Prostate gland (tissue), 2 donors: ENCODE data around the gene SGCD. TPM values are rescaled to one million over a fixed set of nuclear protein-coding genes. Genes with fewer than 3 reads are reported as not detected.

Source experiments
- DNase-seq: peaks from one replicate; pipeline ENCODE4 v3.0.0-alpha.2; 2019; ENCODE audit warnings: low spot score
- H3K27ac ChIP-seq, 2 donors: fragments of 200-600 bp; sonication (generic); 2 replicates each; pipeline ENCODE4 v1.5.1; 2017 to 2019
- H3K27me3 ChIP-seq: fragments of 200-600 bp; sonication (generic); replicated peaks from 2 replicates; pipeline ENCODE4 v1.5.1; 2019; ENCODE audit not compliant: insufficient read depth
- H3K36me3 ChIP-seq, 2 donors: fragments of 200-600 bp; sonication (generic); 1 replicate in 1 of 2; 2 replicates in 1 of 2; pipeline versions ENCODE4 v1.5.1 to v1.8.1; 2017 to 2019
- H3K4me1 ChIP-seq: fragments of 200-600 bp; sonication (generic); replicated peaks from 2 replicates; pipeline ENCODE4 v1.5.1; 2019
- H3K4me3 ChIP-seq, 2 donors: fragments of 200-600 bp; sonication (generic); 2 replicates each; pipeline ENCODE4 v1.5.1; 2017 to 2019
- H3K9me3 ChIP-seq: fragments of 200-600 bp; sonication (generic); 2 replicates; pipeline ENCODE4 v1.5.1; 2017
- POLR2A ChIP-seq: fragments of 450-650 bp; IDR thresholded peaks from one replicate; pipeline ENCODE4 v1.6.1; 2016; ENCODE audit warnings: antibody characterized with exemption, mild to moderate bottlenecking
- POLR2AphosphoS5 ChIP-seq: sonication (generic); formaldehyde crosslinking; IDR thresholded peaks from one replicate; pipeline ENCODE4 v1.6.1; 2017; ENCODE audit warnings: antibody characterized with exemption
- WGBS: methylation state at CpG from one replicate; pipeline ENCODE4 v1.1.5; 2018; 5-methylcytosine and 5-hydroxymethylcytosine counted together
- intact Hi-C: fragments of 100-400 bp; cut with DNase I; formaldehyde crosslinking; loops from one replicate; pipeline ENCODE4 v1.14.2; 2022
- total RNA-seq, 2 donors: library from RNA; depleted of rRNA; stranded (reverse); fragments of >200 nt; gene quantifications; one replicate each; pipeline ENCODE4 v1.1.0, GENCODE V29; 2016
- TF ChIP-seq, protein P1 (sequence below), 4 experiments: fragments of 200-600 bp in 2 of 4; fragments of 450-650 bp in 2 of 4; sonication (generic) in 2 of 4; IDR thresholded peaks; 1 replicate in 3 of 4; 2 replicates in 1 of 4; pipeline ENCODE4 v1.5.1; 2016 to 2019; ENCODE audit warnings: antibody characterized with exemption in 4 of 4, mild to moderate bottlenecking in 2 of 4, moderate library complexity in 2 of 4

SGCD gene
- total RNA-seq, 2 donors from 2014 or later: 3.2 to 3.6 TPM

DNA sequence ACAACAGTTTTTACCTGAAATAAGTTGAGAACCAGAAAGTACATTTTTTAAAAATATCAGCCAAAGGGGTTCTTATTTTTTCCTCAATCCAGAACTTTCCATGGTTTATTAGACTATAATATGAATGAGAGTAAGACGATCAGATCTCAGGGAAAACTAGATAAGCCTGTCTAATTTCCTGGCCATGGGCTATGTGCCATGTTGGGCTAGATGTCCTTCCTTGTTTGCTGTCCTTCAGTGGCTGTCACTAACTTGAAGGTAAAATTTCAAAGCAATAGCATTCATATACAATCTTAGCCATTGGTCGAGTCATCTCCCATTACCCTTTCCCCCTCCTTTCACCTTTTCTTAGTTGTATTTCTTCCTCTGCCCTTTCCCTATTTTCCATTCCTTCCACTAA is 343.7 kb downstream of the SGCD start:
- Histone ChIP-seq H3K4me1 (no peaks in the 10 kb centered on the region), H3K36me3 (no peaks in the 10 kb centered on the region), H3K4me3 (no peak overlapping the region), H3K9me3 (no peaks in the 10 kb centered on the region), H3K27me3 (no peaks in the 10 kb centered on the region), H3K27ac (no peak overlapping the region)
- intact Hi-C loops: no loop called here
- 40% methylated on average over 2 of the region's 2 CpGs for WGBS
- TF ChIP-seq POLR2AphosphoS5 (peak; percentile 75), POLR2A (no peak)
- TF ChIP-seq, protein P1, sequence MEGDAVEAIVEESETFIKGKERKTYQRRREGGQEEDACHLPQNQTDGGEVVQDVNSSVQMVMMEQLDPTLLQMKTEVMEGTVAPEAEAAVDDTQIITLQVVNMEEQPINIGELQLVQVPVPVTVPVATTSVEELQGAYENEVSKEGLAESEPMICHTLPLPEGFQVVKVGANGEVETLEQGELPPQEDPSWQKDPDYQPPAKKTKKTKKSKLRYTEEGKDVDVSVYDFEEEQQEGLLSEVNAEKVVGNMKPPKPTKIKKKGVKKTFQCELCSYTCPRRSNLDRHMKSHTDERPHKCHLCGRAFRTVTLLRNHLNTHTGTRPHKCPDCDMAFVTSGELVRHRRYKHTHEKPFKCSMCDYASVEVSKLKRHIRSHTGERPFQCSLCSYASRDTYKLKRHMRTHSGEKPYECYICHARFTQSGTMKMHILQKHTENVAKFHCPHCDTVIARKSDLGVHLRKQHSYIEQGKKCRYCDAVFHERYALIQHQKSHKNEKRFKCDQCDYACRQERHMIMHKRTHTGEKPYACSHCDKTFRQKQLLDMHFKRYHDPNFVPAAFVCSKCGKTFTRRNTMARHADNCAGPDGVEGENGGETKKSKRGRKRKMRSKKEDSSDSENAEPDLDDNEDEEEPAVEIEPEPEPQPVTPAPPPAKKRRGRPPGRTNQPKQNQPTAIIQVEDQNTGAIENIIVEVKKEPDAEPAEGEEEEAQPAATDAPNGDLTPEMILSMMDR (IDR thresholded peaks at IDR 0.05): no peak
- peak; percentile 58 for DNase-seq

DNA sequence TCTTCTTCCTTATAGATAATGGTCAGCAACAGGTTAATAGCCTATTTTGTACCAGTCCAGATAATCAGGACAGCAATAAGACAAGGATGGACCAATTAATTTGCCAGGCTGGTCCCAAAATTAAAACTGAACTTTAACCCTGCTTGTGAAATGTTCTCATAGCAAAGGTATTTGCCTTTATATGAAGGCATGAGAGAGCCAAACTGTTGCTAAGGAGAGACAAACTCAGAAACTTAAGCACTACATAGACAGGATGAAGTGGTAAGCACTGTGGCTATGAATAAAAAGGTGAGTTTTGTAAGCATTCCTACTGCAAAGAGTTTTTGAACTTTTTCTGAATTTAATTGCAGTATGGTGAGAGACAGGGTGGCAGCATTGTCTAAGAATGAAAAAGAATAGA is 348.4 kb downstream of the SGCD start:
- peaks cover 3% of the 10 kb centered on the region for H3K4me1 ChIP-seq
- no peaks in the 10 kb centered on the region for H3K27me3 ChIP-seq
- no peak for TF ChIP-seq POLR2AphosphoS5
- TF ChIP-seq, protein P1 (IDR thresholded peaks at IDR 0.05): no peak
- no peak for TF ChIP-seq POLR2A
- H3K4me3 ChIP-seq: no peak overlapping the region
- H3K27ac ChIP-seq: no peak overlapping the region
- H3K9me3 ChIP-seq: no peaks in the 10 kb centered on the region
- no peaks in the 10 kb centered on the region for H3K36me3 ChIP-seq
- DNase-seq: no peak
- intact Hi-C loops: no loop called here

DNA sequence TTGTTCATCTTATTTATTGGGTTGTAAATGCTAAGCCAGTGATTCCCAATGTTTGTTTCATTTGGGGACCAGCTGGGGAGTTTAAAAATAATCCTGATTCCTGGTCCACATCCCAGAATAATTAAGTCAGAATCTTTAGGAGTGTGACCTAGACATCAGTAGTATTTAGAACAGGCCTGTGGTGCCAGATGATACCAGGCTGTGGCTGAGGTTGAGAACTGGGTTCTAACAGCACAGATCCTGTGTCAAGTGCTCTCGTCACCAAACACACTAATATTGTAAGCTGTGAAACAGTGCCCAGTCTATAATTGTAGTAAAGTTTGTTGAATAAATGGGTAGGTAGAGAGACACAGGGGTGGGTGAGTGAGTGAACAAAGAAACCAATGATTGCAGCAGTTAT is 351.0 kb downstream of the SGCD start:
- H3K4me3 ChIP-seq: no peak overlapping the region
- no peaks in the 10 kb centered on the region for H3K36me3 ChIP-seq
- no peak for DNase-seq
- no peaks in the 10 kb centered on the region for H3K27me3 ChIP-seq
- intact Hi-C loops: no loop called here
- TF ChIP-seq POLR2A (no peak), POLR2AphosphoS5 (no peak)
- TF ChIP-seq, protein P1 (IDR thresholded peaks at IDR 0.05): no peak
- no peak overlapping the region for H3K27ac ChIP-seq
- H3K4me1 ChIP-seq: peaks cover 3% of the 10 kb centered on the region
- 53% methylated on average over 1 of the region's 1 CpG for WGBS
- no peaks in the 10 kb centered on the region for H3K9me3 ChIP-seq

DNA sequence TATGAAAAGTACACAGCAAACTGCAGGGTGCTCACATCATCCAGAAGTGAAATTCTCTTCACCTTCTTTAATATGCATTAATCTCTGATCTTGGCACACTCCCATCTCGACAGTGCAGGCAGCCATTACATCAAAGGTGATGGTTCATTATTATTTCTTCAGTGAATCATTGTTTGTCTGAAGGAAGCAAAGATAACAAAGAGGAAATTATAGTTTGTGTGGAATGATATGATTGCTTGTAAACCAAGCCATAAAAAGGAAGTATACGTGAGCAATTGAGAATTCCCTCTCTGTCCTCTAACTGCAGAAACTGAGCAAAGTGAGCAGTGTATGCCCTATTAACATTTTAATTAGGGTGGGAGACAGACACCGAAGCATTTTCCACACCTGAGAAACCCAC is 351.5 kb downstream of the SGCD start:
- no peaks in the 10 kb centered on the region for H3K27me3 ChIP-seq
- DNase-seq: no peak
- no peak overlapping the region for H3K27ac ChIP-seq
- H3K36me3 ChIP-seq: no peaks in the 10 kb centered on the region
- no peaks in the 10 kb centered on the region for H3K9me3 ChIP-seq
- no peak overlapping the region for H3K4me3 ChIP-seq
- 17% methylated on average over 3 of the region's 3 CpGs for WGBS
- peaks cover 3% of the 10 kb centered on the region for H3K4me1 ChIP-seq
- TF ChIP-seq, protein P1 (IDR thresholded peaks at IDR 0.05): no peak
- TF ChIP-seq POLR2A (no peak), POLR2AphosphoS5 (peak; percentile 55)
- intact Hi-C loops: no loop called here

DNA sequence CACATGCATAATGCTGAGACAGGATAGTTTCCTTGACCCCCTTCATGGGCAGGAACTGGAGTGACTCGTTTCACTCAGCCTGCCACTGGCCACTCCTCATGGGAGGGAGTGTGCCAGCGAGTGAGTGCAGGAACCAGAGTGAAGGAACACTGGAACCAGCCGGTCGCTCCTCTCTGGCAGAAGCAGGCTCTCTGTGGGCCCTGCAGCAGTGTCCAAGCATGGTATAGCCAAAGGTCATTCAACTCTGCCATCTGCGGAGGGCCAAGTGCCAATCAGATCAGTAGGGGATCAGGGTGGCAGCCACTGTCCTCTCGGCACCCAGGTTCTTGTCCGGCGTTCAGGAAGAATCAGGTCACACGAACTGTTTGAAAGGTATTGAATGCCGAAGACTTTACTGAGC is 353.9 kb downstream of the SGCD start:
- Histone ChIP-seq H3K4me1 (peaks cover 3% of the 10 kb centered on the region), H3K27me3 (no peaks in the 10 kb centered on the region), H3K36me3 (no peaks in the 10 kb centered on the region), H3K9me3 (no peaks in the 10 kb centered on the region), H3K4me3 (no peak overlapping the region), H3K27ac (no peak overlapping the region)
- 84% methylated on average over 10 of the region's 10 CpGs for WGBS
- no peak for TF ChIP-seq POLR2AphosphoS5
- TF ChIP-seq, protein P1 (IDR thresholded peaks at IDR 0.05): no peak
- DNase-seq: no peak
- intact Hi-C loops: no loop called here
